Heart left ventricle (tissue), 16 donors: ENCODE results near the gene LYZL2. TPM values are rescaled to one million over a fixed set of nuclear protein-coding genes. Genes with fewer than 3 reads are reported as not detected.

Source experiments
- ATAC-seq, 4 donors: fragments of 200-7000 bp; cut with Tn5 transposase; one replicate each; pipeline ENCODE4 v1.9.1; 2020 to 2022; ENCODE audit warnings: moderate library complexity in 4 of 4, mild to moderate bottlenecking in 3 of 4, moderate number of reproducible peaks in 1 of 4
- DNase-seq, 5 donors: peaks; one replicate each; pipeline ENCODE4 v3.0.0-alpha.2; 2020
- H3K27ac ChIP-seq, 12 donors: fragments of 200-600 bp; sonication (generic) in 4 of 12; one replicate each; pipeline versions ENCODE4 v1.5.0 to v1.8.0; 2016 to 2022; ENCODE audit warnings: mild to moderate bottlenecking in 2 of 12
- H3K27me3 ChIP-seq, 9 donors: fragments of 200-600 bp; sonication (generic) in 2 of 9; one replicate each; pipeline versions ENCODE4 v1.5.1 to v1.8.0; 2016 to 2022; ENCODE audit warnings: mild to moderate bottlenecking in 3 of 9
- H3K36me3 ChIP-seq, 9 donors: fragments of 200-600 bp; sonication (generic) in 2 of 9; one replicate each; pipeline versions ENCODE4 v1.5.0 to v1.8.0; 2018 to 2022; ENCODE audit warnings: mild to moderate bottlenecking in 2 of 9
- H3K4me1 ChIP-seq, 12 donors: fragments of 200-600 bp; sonication (generic) in 4 of 12; one replicate each; pipeline versions ENCODE4 v1.5.0 to v1.8.0; 2016 to 2022; ENCODE audit warnings: mild to moderate bottlenecking in 3 of 12
- H3K4me3 ChIP-seq, 12 donors: fragments of 200-600 bp; sonication (generic) in 4 of 12; one replicate each; pipeline versions ENCODE4 v1.5.0 to v1.8.0; 2017 to 2022; ENCODE audit warnings: mild to moderate bottlenecking in 9 of 12, moderate library complexity in 4 of 12
- H3K9me3 ChIP-seq, 12 donors: fragments of 200-600 bp; sonication (generic) in 4 of 12; one replicate each; pipeline versions ENCODE4 v1.5.0 to v1.8.0; 2016 to 2022; ENCODE audit warnings: mild to moderate bottlenecking in 1 of 12
- POLR2A ChIP-seq, 2 donors: fragments of 450-650 bp; IDR thresholded peaks; one replicate each; pipeline ENCODE4 v1.6.1; 2017; ENCODE audit warnings: antibody characterized with exemption in 2 of 2, mild to moderate bottlenecking in 2 of 2, moderate library complexity in 2 of 2
- WGBS, 4 donors: extraction: QIAGEN DNeasy Blood & Tissue Kit in 2 of 4; methylation state at CpG; one replicate each; pipeline versions ENCODE4 v1.1.5 to v1.1.7; 2013 to 2018; 5-methylcytosine and 5-hydroxymethylcytosine counted together
- intact Hi-C, 10 donors: fragments of 100-400 bp; cut with DNase I; formaldehyde crosslinking; loops; one replicate each; pipeline versions ENCODE4 v1.11.1 to v1.14.2; 2022
- polyA plus RNA-seq, 2 donors: library from polyadenylated mRNA; stranded (reverse); fragments of 200-250 nt; gene quantifications; one replicate each; pipeline ENCODE4 v1.2.3, GENCODE V29; 2013
- total RNA-seq, 9 donors: library from RNA; depleted of rRNA in 2 of 9; stranded (reverse); fragments of >200 nt in 2 of 9; fragmentation: NEBNext Ultra II Directional in 3 of 9; extraction: Animal tissue kit (Norgen Biotek cat#: 25700) in 3 of 9; gene quantifications; one replicate each; pipeline versions ENCODE4 v1.1.0 to v1.2.4, GENCODE V29; 2016 to 2023
- TF ChIP-seq, protein P1 (sequence below), 12 donors: fragments of 200-600 bp; sonication (generic) in 4 of 12; IDR thresholded peaks; one replicate each; pipeline versions ENCODE4 v1.5.0 to v1.8.0; 2018 to 2022; ENCODE audit warnings: antibody characterized with exemption in 12 of 12, mild to moderate bottlenecking in 5 of 12
- donor health status: ischemic (EF 13 %, LVEDD 7.1; RV severe dilation, severe dysfunction).
- donor health status: healthy with polysubstance abuse.
- donor health status: DM: no; HTN: yes; CAD: no.
- donor health status: DM: no; HTN: no; CAD: no.
- donor health status: ischemic (EF 25% LVEDD 6.9; RV normal size, moderate dysfunction).
- donor health status: ischemic (EF 25% LVEDD 5.7; RV mildly dilated, moderate dysfunction).
- donor health status: healthy.
- donor health status: DM: yes; HTN: yes; CAD: no.
- donor health status: ischemic (EF 35%, LVEDD 5.7; RV mildly dilated, moderate dysfunction).
- donor health status: nonischemic (EF 11% LVEDD 7.7; RV severe dilation, severe dysfunction).
- donor health status: DM: yes; HTN: yes; CAD: no.
- donor health status: PGD.
- donor health status: ischemic (EF 29% LVEDD 5.4; RV normal size, mild dysfunction).
- donor health status: nonischemic (EF 23%, LVEDD 6.1; RV moderate dilation, normal function).

LYZL2 gene
- total and polyA plus RNA-seq, 11 donors: not detected

DNA sequence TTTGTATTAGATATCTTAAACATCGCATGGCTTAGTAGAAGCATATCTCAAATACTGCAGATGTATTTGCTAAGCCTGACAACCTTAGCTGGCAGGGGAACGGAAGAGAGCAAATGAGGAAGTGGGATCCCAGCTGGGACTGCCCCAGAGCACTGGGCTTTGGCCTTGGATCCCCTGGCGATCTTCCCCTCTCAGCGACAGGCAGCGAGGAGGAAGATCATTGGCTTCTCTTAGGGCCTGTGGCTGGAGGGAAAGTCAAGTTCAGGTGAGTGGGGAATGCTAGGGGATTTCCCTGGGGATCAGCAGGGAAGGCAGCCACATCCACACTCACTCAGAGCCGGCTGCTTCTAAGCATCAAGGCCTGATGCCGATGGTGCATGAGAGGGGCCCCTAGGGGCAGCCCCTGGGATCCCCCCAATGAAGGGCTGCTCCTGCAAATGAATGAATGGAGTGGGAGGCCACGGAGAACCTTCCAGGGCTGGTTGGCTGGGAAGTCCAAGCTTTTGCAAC is 42.0 kb downstream of the LYZL2 start:
- ATAC-seq: peak in 1 of 4 donors; percentile 65
- Histone ChIP-seq H3K4me3 (no peak overlapping the region), H3K9me3 (no peaks in the 10 kb centered on the region), H3K27me3 (peaks cover 0 to 8% (median 0%) of the 10 kb centered on the region in 9 donors), H3K27ac (peak overlapping the region in 2 of 12 donors; percentile 25 to 26), H3K36me3 (no peaks in the 10 kb centered on the region), H3K4me1 (peaks cover 0 to 49% (median 8%) of the 10 kb centered on the region in 12 donors)
- intact Hi-C loops: loop anchor here in 5 of 10 donors (2.0 to 10.0 kb wide), 6 partner anchors 19 to 593 kb away; no protein-coding TSS in a partner anchor
- WGBS, 4 donors: 44 to 50% (median 46%) methylated on average over 8 of the region's 8 CpGs
- TF ChIP-seq, protein P1, sequence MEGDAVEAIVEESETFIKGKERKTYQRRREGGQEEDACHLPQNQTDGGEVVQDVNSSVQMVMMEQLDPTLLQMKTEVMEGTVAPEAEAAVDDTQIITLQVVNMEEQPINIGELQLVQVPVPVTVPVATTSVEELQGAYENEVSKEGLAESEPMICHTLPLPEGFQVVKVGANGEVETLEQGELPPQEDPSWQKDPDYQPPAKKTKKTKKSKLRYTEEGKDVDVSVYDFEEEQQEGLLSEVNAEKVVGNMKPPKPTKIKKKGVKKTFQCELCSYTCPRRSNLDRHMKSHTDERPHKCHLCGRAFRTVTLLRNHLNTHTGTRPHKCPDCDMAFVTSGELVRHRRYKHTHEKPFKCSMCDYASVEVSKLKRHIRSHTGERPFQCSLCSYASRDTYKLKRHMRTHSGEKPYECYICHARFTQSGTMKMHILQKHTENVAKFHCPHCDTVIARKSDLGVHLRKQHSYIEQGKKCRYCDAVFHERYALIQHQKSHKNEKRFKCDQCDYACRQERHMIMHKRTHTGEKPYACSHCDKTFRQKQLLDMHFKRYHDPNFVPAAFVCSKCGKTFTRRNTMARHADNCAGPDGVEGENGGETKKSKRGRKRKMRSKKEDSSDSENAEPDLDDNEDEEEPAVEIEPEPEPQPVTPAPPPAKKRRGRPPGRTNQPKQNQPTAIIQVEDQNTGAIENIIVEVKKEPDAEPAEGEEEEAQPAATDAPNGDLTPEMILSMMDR (IDR thresholded peaks at IDR 0.05): no peak
- no peak for TF ChIP-seq POLR2A (IDR thresholded peaks at IDR 0.05)
- DNase-seq: peak; percentile 42 to 67 (median 54)

DNA sequence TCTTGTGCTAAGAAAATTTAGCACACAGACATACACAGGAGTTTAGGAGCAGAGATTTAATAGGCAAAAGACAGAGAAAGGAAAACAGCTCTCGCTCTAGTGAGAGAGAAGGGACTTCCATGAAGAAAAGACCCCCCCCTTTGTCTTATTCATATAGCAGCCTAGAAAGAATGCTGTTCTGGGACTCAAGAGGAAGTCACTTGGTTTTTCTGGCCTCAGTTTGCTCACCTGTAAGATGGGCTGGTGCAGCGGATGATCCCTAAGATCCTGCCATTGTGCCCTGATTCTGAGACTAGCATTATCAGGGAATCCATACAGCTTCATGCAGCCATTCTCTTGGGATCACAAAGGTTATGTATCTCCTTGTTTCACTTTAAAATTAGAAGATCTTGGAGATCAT is 42.7 kb downstream of the LYZL2 start:
- peaks cover 0 to 5% (median 0%) of the 10 kb centered on the region in 9 donors for H3K27me3 ChIP-seq
- no peaks in the 10 kb centered on the region for H3K9me3 ChIP-seq
- peaks cover 0 to 53% (median 8%) of the 10 kb centered on the region in 12 donors for H3K4me1 ChIP-seq
- intact Hi-C loops: loop anchor here in 5 of 10 donors (2.0 to 10.0 kb wide), 6 partner anchors 20 to 592 kb away; no protein-coding TSS in a partner anchor
- peak overlapping the region in 1 of 12 donors; percentile 25 for H3K27ac ChIP-seq
- TF ChIP-seq, protein P1 (IDR thresholded peaks at IDR 0.05): no peak
- WGBS, 4 donors: 96 to 100% (median 98%) methylated on average over 2 of the region's 2 CpGs
- no peaks in the 10 kb centered on the region for H3K36me3 ChIP-seq
- H3K4me3 ChIP-seq: no peak overlapping the region
- no peak for ATAC-seq
- DNase-seq: no peak

DNA sequence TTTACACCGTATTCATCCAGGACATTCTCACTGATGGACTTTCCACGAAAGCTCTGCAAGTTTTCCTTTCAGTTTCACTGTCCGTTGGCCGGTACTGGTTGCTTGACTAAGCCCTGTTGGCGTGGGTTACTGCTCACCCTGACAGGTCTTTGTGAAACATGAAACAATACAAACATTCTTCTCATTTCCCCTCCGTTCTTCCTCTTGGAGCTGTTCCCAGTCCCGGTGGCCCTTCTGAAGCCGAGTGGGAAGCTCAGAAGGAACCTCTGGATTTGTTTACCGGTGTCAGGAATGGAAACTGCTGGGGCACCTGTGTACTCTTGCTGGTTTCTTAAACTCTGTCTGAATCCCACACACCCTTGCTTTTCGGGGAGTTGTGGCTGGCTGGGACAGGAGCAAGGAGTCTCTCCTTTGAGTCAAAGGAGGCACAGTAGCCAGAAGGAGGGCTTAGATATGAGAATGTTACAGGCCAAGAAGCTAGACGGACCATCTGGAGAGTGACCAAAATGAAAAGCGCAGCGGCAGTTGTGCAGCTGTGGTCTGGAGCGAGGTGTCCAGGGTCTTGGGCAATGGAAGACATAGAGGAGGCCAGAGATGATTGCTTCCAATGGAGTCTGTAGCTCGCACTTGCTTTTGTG is 45.7 kb downstream of the LYZL2 start:
- no peak for TF ChIP-seq POLR2A (IDR thresholded peaks at IDR 0.05)
- TF ChIP-seq, protein P1 (IDR thresholded peaks at IDR 0.05): peak in 1 of 12 donors; percentile 6
- ATAC-seq: peak; percentile 85 to 97 (median 90)
- 33 to 45% (median 38%) methylated on average over 15 of the region's 15 CpGs for WGBS, 4 donors
- peak overlapping the region; percentile 34 to 91 (median 82) for H3K27ac ChIP-seq
- peak in 4 of 5 donors; percentile 66 to 83 (median 77) for DNase-seq
- H3K4me3 ChIP-seq: peak overlapping the region in 10 of 12 donors; percentile 24 to 52 (median 42)
- intact Hi-C loops: loop anchor here in 9 of 10 donors (5.0 to 10.0 kb wide), 7 partner anchors 37 to 589 kb away; no protein-coding TSS in a partner anchor
- no peaks in the 10 kb centered on the region for H3K36me3 ChIP-seq
- peaks cover 0 to 50% (median 11%) of the 10 kb centered on the region in 12 donors for H3K4me1 ChIP-seq
- H3K27me3 ChIP-seq: no peaks in the 10 kb centered on the region
- H3K9me3 ChIP-seq: no peaks in the 10 kb centered on the region

DNA sequence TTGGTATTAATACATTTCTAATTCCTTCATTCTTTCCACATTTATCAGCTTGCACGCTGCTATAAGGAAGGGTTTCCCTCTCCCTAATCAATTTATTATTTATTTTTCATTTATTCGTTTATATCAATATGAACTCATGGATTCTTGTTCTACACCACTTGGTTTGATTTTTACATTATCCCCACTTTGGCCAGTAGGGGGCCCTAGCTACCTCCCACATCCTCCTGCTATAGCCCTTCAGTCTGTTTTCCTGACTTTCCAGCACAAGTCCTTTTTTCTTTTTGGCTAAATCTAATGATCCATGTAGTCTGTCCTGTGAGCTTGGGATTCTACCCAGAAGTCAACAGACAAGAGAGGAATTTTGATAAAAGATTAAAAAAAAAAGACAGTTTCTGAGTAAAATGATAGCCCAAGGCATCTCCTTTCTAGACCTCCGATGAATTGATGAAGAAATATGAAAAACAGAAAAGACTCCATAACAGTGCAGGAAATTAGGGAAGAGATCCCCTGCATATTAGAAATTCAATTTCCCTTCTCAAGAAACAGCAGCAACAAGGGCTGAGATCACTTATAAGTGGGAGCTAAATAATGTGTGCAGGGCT is 47.7 kb downstream of the LYZL2 start:
- Histone ChIP-seq H3K4me1 (peaks cover 0 to 38% (median 9%) of the 10 kb centered on the region in 12 donors), H3K27me3 (no peaks in the 10 kb centered on the region), H3K36me3 (no peaks in the 10 kb centered on the region), H3K9me3 (no peaks in the 10 kb centered on the region), H3K4me3 (no peak overlapping the region), H3K27ac (peak overlapping the region in 4 of 12 donors; percentile 32 to 86 (median 82))
- intact Hi-C loops: loop anchor here in 9 of 10 donors (5.0 to 10.0 kb wide), 7 partner anchors 35 to 587 kb away; no protein-coding TSS in a partner anchor
- DNase-seq: peak in 1 of 5 donors; percentile 16
- WGBS, 4 donors: 34 to 43% (median 37%) methylated on average over 3 of the region's 3 CpGs
- ATAC-seq: peak in 1 of 4 donors; percentile 27
- no peak for TF ChIP-seq POLR2A (IDR thresholded peaks at IDR 0.05)
- TF ChIP-seq, protein P1 (IDR thresholded peaks at IDR 0.05): peak; percentile 59 to 91 (median 77)
